Activated CD8-positive, alpha-beta T cell treated with anti-CD3 and anti-CD28 coated beads for 36 hours (primary cell): ENCODE measurements around the gene ETS1. TPM values are rescaled to one million over a fixed set of nuclear protein-coding genes. Genes with fewer than 3 reads are reported as not detected.

Source experiments
- ATAC-seq: fragments of 200-7000 bp; cut with Tn5 transposase; one replicate; pipeline ENCODE4 v1.10.0; 2021; ENCODE audit warnings: mild to moderate bottlenecking, moderate library complexity
- CTCF ChIA-PET: fragments of 350-600 bp; sonication (Branson Sonifier 250); formaldehyde crosslinking; loops from one replicate; lab custom pipeline; 2021; ENCODE audit warnings: antibody characterized with exemption; lab: Charles Lee
- POLR2A ChIA-PET: fragments of 350-600 bp; sonication (Branson Sonifier 250); formaldehyde crosslinking; loops from one replicate; lab custom pipeline; 2021; ENCODE audit warnings: antibody characterized with exemption; lab: Charles Lee
- DNase-seq: peaks from one replicate; pipeline ENCODE4 v3.0.0-alpha.2; 2020
- H3K27ac Mint-ChIP-seq: one replicate; pipeline ENCODE4 v1.8.0; 2021; ENCODE audit warnings: mild to moderate bottlenecking, mixed read lengths
- H3K27me3 Mint-ChIP-seq: one replicate; pipeline ENCODE4 v1.8.0; 2021; ENCODE audit warnings: mixed read lengths
- H3K36me3 Mint-ChIP-seq: one replicate; pipeline ENCODE4 v1.8.0; 2021; ENCODE audit warnings: low read depth, mixed read lengths
- H3K4me1 Mint-ChIP-seq: one replicate; pipeline ENCODE4 v1.8.0; 2021; ENCODE audit warnings: low read depth, mixed read lengths
- H3K4me3 Mint-ChIP-seq: one replicate; pipeline ENCODE4 v1.8.0; 2021; ENCODE audit warnings: mild to moderate bottlenecking, moderate library complexity, mixed read lengths
- H3K9me3 Mint-ChIP-seq: one replicate; pipeline ENCODE4 v1.8.0; 2021; ENCODE audit warnings: mixed read lengths
- intact Hi-C: fragments of 100-400 bp; cut with micrococcal nuclease; formaldehyde crosslinking; loops from one replicate; pipeline ENCODE4 v1.10.0; 2022
- total RNA-seq, 2 experiments: library from RNA; stranded (reverse); gene quantifications; one replicate each; pipeline ENCODE4 v1.2.3, GENCODE V29; 2021
- TF ChIP-seq, protein P1 (sequence below): fragments of 200-600 bp; IDR thresholded peaks from one replicate; pipeline ENCODE4 v1.8.0; 2022; ENCODE audit warnings: antibody characterized with exemption, mild to moderate bottlenecking

Gene ETS1
- total RNA-seq, 2 experiments from 2014 or later, result 527 to 532 TPM

GRCh38 chr11:128627666-128628324 is 40.4 kb upstream of the ETS1 start:
- DNase-seq, result peak; percentile 82
- CTCF ChIA-PET, result interaction anchor here (0.8 to 13.8 kb wide), 20 partner anchors 17 to 469 kb away, joined by 3 to 400 read pairs (median 6); no protein-coding TSS in a partner anchor

DNA sequence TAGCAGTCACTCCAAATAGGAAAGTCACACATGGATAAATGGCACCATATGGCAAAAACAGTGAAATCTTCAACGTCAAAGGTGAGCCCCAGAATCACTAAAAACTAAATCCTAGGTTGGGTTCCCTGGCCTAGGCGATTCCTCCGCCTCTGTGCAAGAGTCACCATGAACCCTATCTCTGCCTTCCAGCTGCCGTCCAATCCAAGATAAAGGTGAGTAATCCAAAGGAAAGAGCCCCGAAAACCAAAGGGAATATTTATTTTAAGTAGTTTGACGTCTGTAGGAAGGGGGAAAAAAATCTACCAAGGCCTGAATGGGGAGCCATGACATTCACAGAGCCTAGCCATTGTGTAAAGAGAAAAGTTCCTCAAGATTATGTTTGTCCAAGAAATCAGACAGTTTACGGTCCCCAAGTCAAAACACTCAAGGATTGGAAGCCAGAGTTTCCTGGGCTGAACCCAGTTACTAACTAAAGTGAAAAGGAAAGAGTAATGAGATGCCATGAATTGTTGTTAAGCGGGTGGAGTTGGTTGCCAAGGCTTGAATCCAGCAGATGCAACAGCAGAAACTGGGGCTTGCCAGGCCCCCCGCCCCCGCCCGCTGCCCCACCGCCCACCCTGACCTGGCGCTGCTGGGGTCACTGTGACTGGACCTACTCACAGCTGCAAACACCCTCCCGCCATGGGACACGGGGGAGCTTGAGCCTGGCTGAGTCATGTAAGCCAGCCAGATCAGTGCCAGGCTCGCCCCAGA is 39.7 kb upstream of the ETS1 start:
- CTCF ChIA-PET, result interaction anchor here (1.1 to 13.8 kb wide), 11 partner anchors 46 to 468 kb away, joined by 3 to 400 read pairs (median 67); no protein-coding TSS in a partner anchor
- peaks cover 93% of the 10 kb centered on the region for H3K4me1 Mint-ChIP-seq
- TF ChIP-seq, protein P1, sequence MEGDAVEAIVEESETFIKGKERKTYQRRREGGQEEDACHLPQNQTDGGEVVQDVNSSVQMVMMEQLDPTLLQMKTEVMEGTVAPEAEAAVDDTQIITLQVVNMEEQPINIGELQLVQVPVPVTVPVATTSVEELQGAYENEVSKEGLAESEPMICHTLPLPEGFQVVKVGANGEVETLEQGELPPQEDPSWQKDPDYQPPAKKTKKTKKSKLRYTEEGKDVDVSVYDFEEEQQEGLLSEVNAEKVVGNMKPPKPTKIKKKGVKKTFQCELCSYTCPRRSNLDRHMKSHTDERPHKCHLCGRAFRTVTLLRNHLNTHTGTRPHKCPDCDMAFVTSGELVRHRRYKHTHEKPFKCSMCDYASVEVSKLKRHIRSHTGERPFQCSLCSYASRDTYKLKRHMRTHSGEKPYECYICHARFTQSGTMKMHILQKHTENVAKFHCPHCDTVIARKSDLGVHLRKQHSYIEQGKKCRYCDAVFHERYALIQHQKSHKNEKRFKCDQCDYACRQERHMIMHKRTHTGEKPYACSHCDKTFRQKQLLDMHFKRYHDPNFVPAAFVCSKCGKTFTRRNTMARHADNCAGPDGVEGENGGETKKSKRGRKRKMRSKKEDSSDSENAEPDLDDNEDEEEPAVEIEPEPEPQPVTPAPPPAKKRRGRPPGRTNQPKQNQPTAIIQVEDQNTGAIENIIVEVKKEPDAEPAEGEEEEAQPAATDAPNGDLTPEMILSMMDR, result no peak
- no peaks in the 10 kb centered on the region for H3K9me3 Mint-ChIP-seq
- no peaks in the 10 kb centered on the region for H3K36me3 Mint-ChIP-seq
- intact Hi-C loops, result loop anchor here (5.0 to 10.0 kb wide), 2 partner anchors 155 to 302 kb away; no protein-coding TSS in a partner anchor
- POLR2A ChIA-PET, result interaction anchor here (0.5 to 7.4 kb wide), 11 partner anchors 17 to 162 kb away, joined by 3 to 78 read pairs (median 23); no protein-coding TSS in a partner anchor
- ATAC-seq, result no peak
- peak; percentile 26 for DNase-seq
- no peaks in the 10 kb centered on the region for H3K27me3 Mint-ChIP-seq
- peak overlapping the region; percentile 97 for H3K27ac Mint-ChIP-seq
- peak overlapping the region; percentile 72 for H3K4me3 Mint-ChIP-seq

More at GRCh38 chr11:128627666-128628324, 40.4 kb upstream of the ETS1 start:
- Mint-ChIP-seq H3K36me3 (no peaks in the 10 kb centered on the region), H3K27ac (peak overlapping the region; percentile 97), H3K9me3 (no peaks in the 10 kb centered on the region), H3K27me3 (no peaks in the 10 kb centered on the region), H3K4me1 (peaks cover 89% of the 10 kb centered on the region), H3K4me3 (peak overlapping the region; percentile 72)
- ATAC-seq, result peak; percentile 48
- TF ChIP-seq, protein P1, result no peak
- intact Hi-C loops, result loop anchor here (1.0 to 10.0 kb wide), 4 partner anchors 47 to 303 kb away; no protein-coding TSS in a partner anchor
- POLR2A ChIA-PET, result interaction anchor here (0.5 to 5.7 kb wide), 20 partner anchors 8 to 337 kb away, joined by 3 to 66 read pairs (median 4); no protein-coding TSS in a partner anchor

DNA sequence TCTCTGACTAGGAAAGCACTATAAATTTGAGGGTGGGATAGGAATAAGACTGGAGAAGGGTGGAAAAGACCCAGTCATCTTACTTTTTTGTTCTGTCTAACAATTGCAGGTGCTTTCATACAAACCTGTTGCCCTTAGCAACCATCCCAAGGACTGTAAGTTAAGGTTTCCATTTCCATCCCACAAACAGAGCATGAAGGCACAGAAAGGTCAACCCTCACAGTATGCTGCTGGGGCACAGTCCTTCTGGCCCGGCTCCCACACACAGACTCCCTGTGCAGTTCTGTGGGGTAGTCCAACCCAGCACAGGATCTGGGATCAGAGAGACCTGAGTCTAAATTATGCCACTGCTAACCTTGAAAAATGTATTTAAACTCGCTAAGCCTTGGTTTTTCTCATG is 38.4 kb upstream of the ETS1 start:
- H3K27ac Mint-ChIP-seq, result peak overlapping the region; percentile 94
- peaks cover 95% of the 10 kb centered on the region for H3K4me1 Mint-ChIP-seq
- TF ChIP-seq, protein P1, result no peak
- ChIA-PET CTCF (interaction anchor here (0.7 to 13.8 kb wide), 10 partner anchors 15 to 468 kb away, joined by 3 to 400 read pairs (median 4); no protein-coding TSS in a partner anchor), POLR2A (interaction anchor here (0.9 to 7.4 kb wide), 13 partner anchors 9 to 450 kb away, joined by 3 to 78 read pairs (median 4); no protein-coding TSS in a partner anchor)
- intact Hi-C loops, result loop anchor here (5.0 to 10.0 kb wide), 2 partner anchors 153 to 301 kb away; no protein-coding TSS in a partner anchor
- no peaks in the 10 kb centered on the region for H3K27me3 Mint-ChIP-seq
- H3K36me3 Mint-ChIP-seq, result no peaks in the 10 kb centered on the region
- ATAC-seq (no peak), DNase-seq (no peak)
- peak overlapping the region; percentile 56 for H3K4me3 Mint-ChIP-seq
- H3K9me3 Mint-ChIP-seq, result no peaks in the 10 kb centered on the region

DNA sequence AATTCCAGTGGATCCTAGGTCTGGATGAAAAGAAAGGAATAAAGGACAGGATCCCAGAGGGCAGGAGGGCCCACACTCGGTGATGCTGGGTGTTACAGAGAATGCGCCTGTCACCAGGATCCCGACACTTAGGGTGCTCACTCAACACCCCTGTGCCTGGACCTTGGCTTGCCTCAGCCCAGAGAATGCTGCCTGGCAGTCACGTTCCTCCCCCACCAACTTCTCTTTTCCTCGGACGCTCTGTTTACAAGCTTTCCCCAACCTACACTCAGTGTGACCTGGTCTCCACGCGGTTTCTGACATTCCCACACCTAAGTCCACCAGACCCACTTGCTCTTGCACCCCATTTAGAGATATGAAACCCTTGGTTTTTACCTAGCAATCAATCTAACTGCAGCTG is 38.0 kb upstream of the ETS1 start:
- H3K27me3 Mint-ChIP-seq, result no peaks in the 10 kb centered on the region
- peak overlapping the region; percentile 94 for H3K27ac Mint-ChIP-seq
- ATAC-seq (no peak), DNase-seq (no peak)
- H3K4me1 Mint-ChIP-seq, result peaks cover 97% of the 10 kb centered on the region
- no peaks in the 10 kb centered on the region for H3K36me3 Mint-ChIP-seq
- H3K4me3 Mint-ChIP-seq, result peak overlapping the region; percentile 56
- ChIA-PET CTCF (interaction anchor here (0.9 to 13.8 kb wide), 18 partner anchors 11 to 467 kb away, joined by 3 to 400 read pairs (median 4); no protein-coding TSS in a partner anchor), POLR2A (interaction anchor here (0.6 to 7.4 kb wide), 26 partner anchors 8 to 450 kb away, joined by 3 to 78 read pairs (median 4); no protein-coding TSS in a partner anchor)
- H3K9me3 Mint-ChIP-seq, result no peaks in the 10 kb centered on the region
- TF ChIP-seq, protein P1, result no peak
- intact Hi-C loops, result loop anchor here (5.0 to 10.0 kb wide), 2 partner anchors 153 to 301 kb away; no protein-coding TSS in a partner anchor
